A549 (cell line): ENCODE data around the gene PCSK6.

ENCODE experiments used
- CTCF ChIP-seq: fragments of >200 bp; sonication (Bioruptor Twin); formaldehyde crosslinking; IDR thresholded peaks from 3 replicates; pipeline ENCODE4 v1.5.1; 2016
- EHMT2 ChIP-seq: fragments of 200-600 bp; sonication (generic); IDR thresholded peaks from 2 replicates; pipeline ENCODE4 v1.6.1; 2016; ENCODE audit warnings: antibody characterized with exemption, low read depth, mild to moderate bottlenecking, moderate library complexity
- POLR2A ChIP-seq: IDR thresholded peaks from 2 replicates; pipeline ENCODE4 v1.6.1; 2012; ENCODE audit warnings: mild to moderate bottlenecking, low read length

- TF ChIP-seq CTCF: no peak
- TF ChIP-seq POLR2A: no peak
- no peak for TF ChIP-seq EHMT2
These were observed 182.2 kb downstream of the PCSK6 start for GRCh38 chr15:101307048-101307896.
